ENCODE results near the gene IRF2BP2.
"Not testable (repeated sequence)": the region's sequence is repeated elsewhere in the genome, so short reads cannot be mapped to it uniquely, and the experiment has no call there.

The IRF2BP2 gene

GRCh38 chr1:234610061-234610665 lies at the start of gene IRF2BP2:
IRF2BP2 (minus strand) TSS chr1:234610178; CDS start chr1:234609494, 684 bp downstream.
- no peak for DNase-seq (ENCODE audit: low read depth)

GRCh38 chr1:234659538-234659937 lies 49.6 kb upstream of the IRF2BP2 start:
- peak; percentile 44 for DNase-seq (ENCODE audit: low read depth)

- DNase-seq (ENCODE audit: low read depth), result peak; percentile 42
These were observed 48.2 kb upstream of the IRF2BP2 start for GRCh38 chr1:234658138-234658537.

- DNase-seq (ENCODE audit: low read depth), result peak; percentile 80
These were observed 47.1 kb upstream of the IRF2BP2 start for GRCh38 chr1:234656944-234657654.

GRCh38 chr1:234656070-234656895 lies 46.3 kb upstream of the IRF2BP2 start:
- no peak for DNase-seq (ENCODE audit: low read depth)

- no peak for DNase-seq (ENCODE audit: low read depth)
These were observed 45.5 kb upstream of the IRF2BP2 start for GRCh38 chr1:234655328-234656069.

GRCh38 chr1:234654002-234654733 lies 44.2 kb upstream of the IRF2BP2 start:
- no peak for DNase-seq (ENCODE audit: low read depth)

- no peak for DNase-seq (ENCODE audit: low read depth)
These were observed 39.6 kb upstream of the IRF2BP2 start for GRCh38 chr1:234649432-234650081.

GRCh38 chr1:234647758-234648157 lies 37.8 kb upstream of the IRF2BP2 start:
- no peak for DNase-seq (ENCODE audit: low read depth)

- DNase-seq (ENCODE audit: low read depth), result no peak
These were observed 37.3 kb upstream of the IRF2BP2 start for GRCh38 chr1:234647245-234647644.

GRCh38 chr1:234645964-234646363 lies 36.0 kb upstream of the IRF2BP2 start:
- no peak for DNase-seq (ENCODE audit: low read depth)

GRCh38 chr1:234645474-234645953 lies 35.5 kb upstream of the IRF2BP2 start:
- DNase-seq (ENCODE audit: low read depth), result no peak

- no peak for DNase-seq (ENCODE audit: low read depth)
These were observed 35.0 kb upstream of the IRF2BP2 start for GRCh38 chr1:234644928-234645327.

GRCh38 chr1:234643850-234644134 lies 33.8 kb upstream of the IRF2BP2 start:
- no peak for DNase-seq (ENCODE audit: low read depth)

- no peak for DNase-seq (ENCODE audit: low read depth)
These were observed 33.3 kb upstream of the IRF2BP2 start for GRCh38 chr1:234643111-234643849.

GRCh38 chr1:234642428-234642827 lies 32.5 kb upstream of the IRF2BP2 start:
- no peak for DNase-seq (ENCODE audit: low read depth)

- no peak for DNase-seq (ENCODE audit: low read depth)
These were observed 30.0 kb upstream of the IRF2BP2 start for GRCh38 chr1:234639961-234640360.

GRCh38 chr1:234638832-234639799 lies 29.1 kb upstream of the IRF2BP2 start:
- no peak for DNase-seq (ENCODE audit: low read depth)

- DNase-seq (ENCODE audit: low read depth), result not testable (repeated sequence)
These were observed 24.9 kb upstream of the IRF2BP2 start for GRCh38 chr1:234634922-234635321.
